ENCODE measurements around the gene SERTAD1. TPM values are rescaled to one million over a fixed set of nuclear protein-coding genes. Genes with fewer than 3 reads are reported as not detected.

Gene SERTAD1
- total RNA-seq, 2 experiments from 2014 or later = 14.2 to 14.7 TPM

Other genes with a start within 250 kb of the SERTAD1 start
- 10 to 100 TPM; 13.6 to 16.5 TPM for gene MAP3K10, start 234.6 kb downstream of the SERTAD1 start, total RNA-seq
- gene TTC9B, start 207.6 kb downstream of the SERTAD1 start, total RNA-seq = not detected
- not detected for gene CCNP, start 199.3 kb downstream of the SERTAD1 start, total RNA-seq
- gene AKT2, start 140.6 kb downstream of the SERTAD1 start, total RNA-seq = 100 to 1,000 TPM; 128 to 129 TPM
- 10 to 100 TPM; 25.2 to 25.9 TPM for gene C19orf47, start 77.6 kb downstream of the SERTAD1 start, total RNA-seq
- gene PLD3, start 77.3 kb downstream of the SERTAD1 start, total RNA-seq = 10 to 100 TPM; 48.0 to 50.4 TPM
- under 1 TPM in 1 of 2 experiments, not detected in 1; 0.08 TPM for gene HIPK4, start 35.8 kb downstream of the SERTAD1 start, total RNA-seq
- gene PRX, start 12.6 kb downstream of the SERTAD1 start, total RNA-seq = under 1 TPM; 0.67 to 0.84 TPM
- gene SERTAD3, start 18.3 kb upstream of the SERTAD1 start, total RNA-seq = 1 to 10 TPM; 6.0 to 6.8 TPM
- gene BLVRB, start 39.8 kb upstream of the SERTAD1 start, total RNA-seq = 10 to 100 TPM; 16.8 to 18.8 TPM
- gene SPTBN4, start 41.0 kb upstream of the SERTAD1 start, total RNA-seq = under 1 TPM; 0.40 to 0.92 TPM
- 10 to 100 TPM; 86.7 to 93.5 TPM for gene SHKBP1, start 150.9 kb upstream of the SERTAD1 start, total RNA-seq
- gene LTBP4, start 175.4 kb upstream of the SERTAD1 start, total RNA-seq = 100 to 1,000 TPM; 141 to 144 TPM

Data from activated CD8-positive, alpha-beta memory T cell treated with anti-CD3 and anti-CD28 coated beads for 36 hours (primary cell).